Neutrophil (primary cell): Measurements from ENCODE around the gene PCSK6.

Experiments used
- H3K27ac ChIP-seq: fragments of 200-600 bp; sonication (generic); 2 replicates; pipeline ENCODE4 v1.5.1; 2016; ENCODE audit warnings: mild to moderate bottlenecking, moderate library complexity
- H3K27me3 ChIP-seq: fragments of 200-600 bp; sonication (generic); 2 replicates; pipeline ENCODE4 v1.6.0; 2016; ENCODE audit warnings: mild to moderate bottlenecking
- H3K36me3 ChIP-seq: fragments of 200-600 bp; sonication (generic); 2 replicates; pipeline ENCODE4 v1.5.1; 2017
- H3K4me1 ChIP-seq, 2 experiments: fragments of 200-600 bp in 1 of 2; sonication (generic) in 1 of 2; 1 replicate in 1 of 2; 2 replicates in 1 of 2; pipeline versions ENCODE4 v1.5.1 to v1.6.1; 2013 to 2016; ENCODE audit warnings: low read depth in 1 of 2, low read length in 1 of 2, mild to moderate bottlenecking in 1 of 2, moderate library complexity in 1 of 2; ENCODE audit not compliant: control insufficient read depth in 1 of 2, insufficient read depth in 1 of 2
- H3K4me3 ChIP-seq, 2 experiments: fragments of 200-600 bp in 1 of 2; sonication (generic) in 1 of 2; 1 replicate in 1 of 2; 2 replicates in 1 of 2; pipeline ENCODE4 v1.5.1; 2013 to 2016; ENCODE audit warnings: low read depth in 1 of 2, low read length in 1 of 2, mild to moderate bottlenecking in 1 of 2, moderate library complexity in 1 of 2
- H3K9me3 ChIP-seq: fragments of 200-600 bp; sonication (generic); 2 replicates; pipeline ENCODE4 v1.5.1; 2016
- CTCF ChIP-seq: fragments of 200-600 bp; sonication (generic); IDR thresholded peaks from 2 replicates; pipeline ENCODE4 v1.5.1; 2016; ENCODE audit warnings: antibody characterized with exemption

Gene PCSK6

GRCh38 chr15:101277038-101277822, 212.3 kb downstream of the PCSK6 start, which contains the start of gene SELENOS:
Gene SELENOS, minus strand, starts transcription at chr15:101277485. Its CDS starts 68 bp downstream, at chr15:101277417.
- peaks cover 52% of the 10 kb centered on the region for H3K36me3 ChIP-seq
- peak within 1 kb of the TSS; percentile 74 to 97 for H3K4me3 ChIP-seq
- H3K27ac ChIP-seq: peak within 1 kb of the TSS; percentile 88
- H3K4me1 ChIP-seq: peaks cover 13% of the 10 kb centered on the region in 2 experiments
- H3K9me3 ChIP-seq: no peaks in the 10 kb centered on the region
- peak; percentile 57 for TF ChIP-seq CTCF
- no peaks in the 10 kb centered on the region for H3K27me3 ChIP-seq

GRCh38 chr15:101276501-101277037, 212.9 kb downstream of the PCSK6 start:
- Histone ChIP-seq H3K9me3 (no peaks in the 10 kb centered on the region), H3K4me3 (peak overlapping the region; percentile 74 to 97), H3K4me1 (peaks cover 13% of the 10 kb centered on the region in 2 experiments), H3K27me3 (no peaks in the 10 kb centered on the region), H3K36me3 (peaks cover 52% of the 10 kb centered on the region), H3K27ac (peak overlapping the region; percentile 88)
- TF ChIP-seq CTCF: no peak

GRCh38 chr15:101275018-101275417, 214.5 kb downstream of the PCSK6 start:
- TF ChIP-seq CTCF: no peak

GRCh38 chr15:101273534-101273933, 216.0 kb downstream of the PCSK6 start:
- Histone ChIP-seq H3K4me1 (peaks cover 13% of the 10 kb centered on the region in 2 experiments), H3K27ac (no peak overlapping the region), H3K4me3 (no peak overlapping the region), H3K36me3 (peaks cover 65% of the 10 kb centered on the region), H3K9me3 (no peaks in the 10 kb centered on the region), H3K27me3 (no peaks in the 10 kb centered on the region)
- no peak for TF ChIP-seq CTCF

More at GRCh38 chr15:101275018-101275417, 214.5 kb downstream of the PCSK6 start:
- H3K4me3 ChIP-seq: no peak overlapping the region
- H3K27ac ChIP-seq: no peak overlapping the region
- H3K36me3 ChIP-seq: peaks cover 52% of the 10 kb centered on the region
- H3K27me3 ChIP-seq: no peaks in the 10 kb centered on the region
- no peaks in the 10 kb centered on the region for H3K9me3 ChIP-seq
- peaks cover 13% of the 10 kb centered on the region in 2 experiments for H3K4me1 ChIP-seq

- H3K27ac ChIP-seq: no peak overlapping the region
- H3K4me1 ChIP-seq: peaks cover 7 to 10% of the 10 kb centered on the region in 2 experiments
- TF ChIP-seq CTCF: no peak
- H3K36me3 ChIP-seq: peaks cover 71% of the 10 kb centered on the region
- H3K4me3 ChIP-seq: no peak overlapping the region
- H3K9me3 ChIP-seq: no peaks in the 10 kb centered on the region
- no peaks in the 10 kb centered on the region for H3K27me3 ChIP-seq
Observed at GRCh38 chr15:101272584-101272983, 216.9 kb downstream of the PCSK6 start.
